Hindlimb muscle (tissue), 1 donor: ENCODE measurements around the gene NPAS1. TPM values are rescaled to one million over a fixed set of nuclear protein-coding genes. Genes with fewer than 3 reads are reported as not detected.
"Not testable (repeated sequence)": the region's sequence is repeated elsewhere in the genome, so short reads cannot be mapped to it uniquely, and the experiment has no call there.

Experiments used
- DNase-seq: peaks from one replicate; pipeline ENCODE4 v3.0.0-alpha.2; 2013
- polyA plus RNA-seq: library from polyadenylated mRNA; unstranded; fragments of 120-200 nt; gene quantifications from one replicate; pipeline ENCODE4 v1.2.1, GENCODE V29; 2013; ENCODE audit not compliant: insufficient read length

Gene NPAS1
- polyA plus RNA-seq, 1 donor: 7.0 TPM

GRCh38 chr19:47047272-47047762 is 27.7 kb downstream of the NPAS1 start:
- DNase-seq: no peak

- peak; percentile 86 for DNase-seq
These were observed 28.2 kb downstream of the NPAS1 start for GRCh38 chr19:47047763-47048405.

DNA sequence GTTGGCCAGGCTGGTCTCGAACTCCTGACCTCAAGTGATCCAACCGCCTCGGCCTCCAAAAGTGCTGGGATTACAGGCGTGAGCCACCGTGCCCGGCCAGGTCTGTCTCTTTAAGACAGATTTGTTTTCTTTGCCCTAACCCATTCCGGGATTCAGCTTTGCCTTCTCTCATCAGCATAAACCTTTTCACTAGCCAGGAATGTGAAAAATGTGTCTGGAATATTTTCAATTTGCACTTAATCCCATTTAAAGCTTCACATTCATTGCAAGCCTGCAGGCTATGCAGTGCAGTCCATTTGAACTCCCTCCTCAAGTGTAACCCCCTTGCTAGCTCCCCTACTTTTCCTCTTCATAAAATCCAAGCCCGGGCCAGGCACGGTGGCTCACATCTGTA is 29.7 kb downstream of the NPAS1 start:
- DNase-seq: no peak

DNA sequence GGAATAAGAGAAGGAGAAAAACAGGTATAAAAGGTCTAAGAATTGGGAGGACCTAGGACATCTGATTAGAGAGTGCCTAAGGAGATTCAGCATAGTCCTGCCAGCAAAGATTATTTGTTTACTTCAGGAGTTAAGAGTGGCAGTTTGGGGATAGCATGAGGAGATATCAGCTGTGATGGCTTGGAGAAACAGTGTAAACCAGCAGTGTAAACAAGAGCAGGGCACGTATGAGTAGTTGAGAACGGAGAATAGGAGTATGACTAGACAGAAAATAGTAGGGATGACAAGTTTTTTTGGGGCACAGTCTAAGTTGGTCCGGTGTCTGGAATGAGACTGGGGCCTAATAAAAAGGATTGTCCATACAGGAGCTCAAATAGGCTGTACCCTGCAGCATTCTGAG is 30.9 kb downstream of the NPAS1 start:
- not testable (repeated sequence) for DNase-seq

- DNase-seq: no peak
These were observed 36.8 kb downstream of the NPAS1 start for GRCh38 chr19:47056411-47056810.

DNA sequence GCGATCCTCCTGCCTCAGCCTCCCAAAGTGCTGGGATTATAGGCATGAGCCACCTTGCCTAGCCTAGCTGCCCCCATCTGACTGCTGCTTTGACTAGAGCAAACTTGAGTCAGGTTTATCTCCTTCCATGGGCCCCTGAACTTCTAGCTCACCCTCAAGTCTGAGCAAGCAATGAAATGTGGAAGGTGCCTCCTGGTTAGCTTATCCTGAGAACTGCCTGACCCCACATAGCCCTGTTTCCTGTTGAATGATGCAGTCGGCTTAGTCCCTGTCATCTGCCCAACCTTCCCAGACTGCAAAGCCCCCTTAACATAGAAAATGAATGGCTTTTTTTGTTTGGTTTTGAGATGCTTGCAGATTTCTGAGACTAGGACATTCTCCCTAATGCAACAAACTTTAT is 37.7 kb downstream of the NPAS1 start:
- no peak for DNase-seq

- no peak for DNase-seq
These were observed 39.0 kb downstream of the NPAS1 start for GRCh38 chr19:47058621-47059022.

DNA sequence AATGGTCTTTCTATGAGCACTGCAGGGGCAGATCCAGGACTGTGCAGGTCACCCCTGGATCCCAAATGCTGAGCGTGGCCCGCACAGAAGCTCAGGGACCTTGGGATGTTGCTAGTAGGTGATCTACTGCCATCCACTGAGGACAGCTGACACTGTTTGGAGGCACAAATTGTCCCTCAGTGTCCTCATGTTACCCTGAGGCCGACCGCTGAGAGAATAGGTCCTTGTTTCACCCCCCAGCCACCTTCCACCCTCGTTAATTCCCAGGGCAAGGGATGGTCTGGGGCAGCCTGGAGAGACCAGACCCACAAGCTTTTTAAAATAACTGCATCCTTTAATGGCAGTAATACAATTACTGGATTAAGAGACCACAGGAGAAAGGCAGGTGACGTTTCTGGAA is 44.2 kb downstream of the NPAS1 start:
- DNase-seq: no peak

- no peak for DNase-seq
These were observed 45.6 kb downstream of the NPAS1 start for GRCh38 chr19:47065242-47065641.

GRCh38 chr19:47066376-47067214 is 47.0 kb downstream of the NPAS1 start:
- DNase-seq: no peak

GRCh38 chr19:47067215-47067847 is 47.7 kb downstream of the NPAS1 start:
- DNase-seq: no peak

DNA sequence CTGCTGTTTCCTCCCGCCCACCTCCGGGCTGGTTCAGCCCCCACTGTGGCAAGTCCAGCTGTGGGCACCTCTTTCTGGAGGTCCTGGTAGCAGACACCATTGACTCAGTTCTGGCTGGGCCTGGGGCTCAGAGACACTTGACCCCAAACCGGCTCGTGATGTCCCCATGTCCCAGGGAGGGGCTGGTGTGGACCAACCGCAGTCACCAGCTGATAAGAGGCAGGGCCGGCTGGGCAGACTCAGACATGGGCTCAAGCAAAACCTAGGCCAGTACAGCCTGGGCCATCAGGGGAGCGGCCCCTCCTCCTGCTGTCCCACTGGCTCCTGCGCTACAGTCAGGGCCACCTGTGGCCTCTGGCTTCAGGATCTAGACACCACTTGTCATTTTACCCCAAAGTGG is 48.6 kb downstream of the NPAS1 start:
- no peak for DNase-seq

DNA sequence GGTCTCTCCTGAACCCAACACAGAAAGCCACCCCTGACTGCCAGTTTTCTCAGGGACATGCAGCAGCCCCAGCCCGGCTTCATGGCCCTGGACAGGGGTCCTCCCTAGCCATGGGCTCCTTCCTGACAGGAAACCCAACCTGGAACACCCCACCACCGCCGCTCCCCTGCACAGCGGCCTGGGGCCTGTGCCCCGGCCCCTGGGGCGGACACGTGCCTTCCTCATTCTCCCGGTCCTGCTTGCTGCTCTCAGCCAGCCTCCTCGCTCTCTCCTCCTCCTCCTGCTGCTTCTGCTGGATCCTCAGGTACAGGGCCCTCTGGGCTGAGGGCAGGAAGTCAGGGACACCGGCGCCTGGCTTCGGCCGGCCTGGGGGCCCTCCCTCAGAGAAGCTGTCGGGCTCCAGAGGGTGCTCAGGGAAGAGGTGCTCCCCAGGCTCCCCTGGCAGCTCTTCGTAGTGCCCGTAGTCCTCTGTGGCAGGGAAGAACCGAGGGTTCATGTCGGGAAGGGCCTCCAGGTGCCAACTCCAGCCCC is 49.3 kb downstream of the NPAS1 start:
- DNase-seq: no peak

DNA sequence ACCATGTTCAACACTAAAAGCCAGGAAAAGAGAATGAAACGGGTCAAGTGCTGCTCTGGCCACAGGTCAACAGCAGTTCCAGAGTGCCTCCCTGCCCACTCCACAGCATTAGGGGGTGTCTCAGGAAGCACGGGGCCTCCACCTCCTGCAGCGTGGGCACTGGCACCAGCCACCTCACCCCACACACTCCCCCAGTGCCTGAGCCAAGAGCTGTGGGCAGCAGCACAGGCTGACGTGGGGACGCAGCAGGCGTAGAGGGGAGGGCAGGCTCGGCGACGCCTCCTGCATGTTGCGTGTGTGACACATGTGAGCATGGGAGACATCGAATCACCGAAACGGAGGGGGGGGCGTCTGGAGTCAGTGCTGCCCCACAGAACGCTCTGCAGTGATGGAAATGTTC is 50.2 kb downstream of the NPAS1 start:
- DNase-seq: no peak

DNA sequence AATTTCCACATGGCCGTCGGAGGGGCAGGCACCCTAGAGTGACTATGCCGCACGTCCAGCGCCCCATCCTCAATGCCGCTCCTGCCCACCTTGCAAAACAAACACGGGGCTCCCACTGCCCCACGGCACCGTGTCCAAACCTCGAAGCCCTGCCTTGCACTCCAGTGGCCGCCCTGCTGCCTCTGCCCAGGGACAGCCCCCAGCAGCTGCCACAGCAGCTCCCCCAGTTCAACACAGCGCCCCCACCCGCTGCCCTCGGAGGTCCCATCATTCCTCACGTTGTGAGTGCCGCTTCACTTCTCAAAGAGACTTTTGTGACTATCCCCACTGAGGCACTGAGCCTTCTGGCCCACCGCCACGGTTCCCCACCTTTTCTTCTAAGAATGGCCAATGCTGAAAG is 51.1 kb downstream of the NPAS1 start:
- DNase-seq: no peak

DNA sequence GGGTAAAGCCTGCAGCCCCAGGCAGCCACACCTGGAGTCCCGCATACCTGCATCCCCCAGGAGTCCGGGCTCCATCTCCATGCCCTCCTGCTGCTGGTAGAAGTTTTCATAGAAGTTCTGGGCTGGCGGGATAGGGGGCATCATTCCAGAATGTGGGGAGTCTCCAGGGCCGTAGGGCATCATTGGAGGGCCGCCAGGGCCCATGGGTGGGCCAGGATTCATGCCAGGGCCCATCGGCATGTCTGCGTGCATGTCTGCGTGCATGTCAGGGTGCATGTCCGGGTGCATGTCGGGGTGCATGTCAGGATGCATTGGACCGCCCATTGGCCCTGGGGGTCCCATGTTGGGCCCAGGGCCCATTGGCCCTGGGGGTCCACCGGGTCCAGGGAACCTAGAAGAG is 52.1 kb downstream of the NPAS1 start:
- DNase-seq: no peak

DNA sequence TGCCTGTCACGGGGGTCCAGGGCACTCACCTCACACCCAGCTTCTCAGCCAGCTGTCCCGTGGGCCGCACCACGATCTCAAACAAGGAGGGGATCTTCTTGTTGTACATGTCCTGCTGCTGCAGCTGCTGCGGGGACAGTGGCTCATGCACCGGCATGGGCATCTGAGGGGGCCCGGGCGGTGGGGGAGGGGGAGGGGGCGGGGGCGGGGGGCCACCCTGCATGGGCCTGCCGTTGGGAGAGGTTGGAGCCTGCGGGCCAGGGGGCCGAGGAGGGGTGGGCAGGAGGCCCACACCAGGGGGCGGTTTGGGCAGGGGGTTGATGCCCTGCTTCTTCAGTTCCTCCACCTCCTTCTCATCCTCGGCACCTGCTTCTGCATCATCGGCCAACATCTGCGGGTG is 52.7 kb downstream of the NPAS1 start:
- no peak for DNase-seq

DNA sequence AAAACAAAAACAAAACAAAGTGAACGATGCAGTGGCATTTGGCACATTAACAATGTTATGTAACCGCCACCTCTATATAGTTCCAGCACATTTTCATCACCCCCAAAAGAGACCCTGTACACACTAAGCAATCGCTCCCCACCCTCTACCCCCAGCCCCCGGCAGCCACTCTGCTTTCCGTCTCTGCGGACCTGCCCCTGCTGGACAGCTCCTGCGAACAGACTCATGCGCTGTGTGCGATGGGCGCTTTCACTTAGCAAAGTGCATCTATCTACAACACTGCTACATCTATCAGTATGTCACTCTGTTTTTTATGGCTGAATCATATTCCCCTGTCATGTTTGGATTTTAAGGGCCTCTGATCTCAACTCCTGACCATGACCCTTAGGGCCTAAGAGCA is 53.9 kb downstream of the NPAS1 start:
- no peak for DNase-seq

GRCh38 chr19:47074621-47075020 is 55.0 kb downstream of the NPAS1 start:
- no peak for DNase-seq

GRCh38 chr19:47075179-47075810 is 55.7 kb downstream of the NPAS1 start:
- no peak for DNase-seq

DNA sequence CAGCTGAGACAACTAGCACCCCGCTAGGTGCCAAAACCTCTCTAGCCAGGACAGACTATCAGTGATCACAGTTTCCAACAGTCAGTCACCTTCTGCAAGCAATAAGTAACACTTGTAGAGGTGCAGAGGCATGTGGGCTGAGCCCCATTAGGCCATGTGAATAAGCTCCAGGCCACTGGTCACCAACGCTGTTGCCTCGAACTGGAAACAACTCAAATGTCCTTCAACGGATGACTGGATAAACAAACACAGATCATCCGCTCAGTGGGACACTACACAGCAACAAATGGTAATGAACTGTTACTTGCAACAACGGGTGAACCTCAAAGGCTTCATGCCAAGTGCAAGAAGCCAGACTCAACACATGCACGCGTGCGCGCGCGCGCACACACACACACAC is 56.3 kb downstream of the NPAS1 start:
- no peak for DNase-seq

GRCh38 chr19:47078351-47078750 is 58.7 kb downstream of the NPAS1 start:
- not testable (repeated sequence) for DNase-seq

DNA sequence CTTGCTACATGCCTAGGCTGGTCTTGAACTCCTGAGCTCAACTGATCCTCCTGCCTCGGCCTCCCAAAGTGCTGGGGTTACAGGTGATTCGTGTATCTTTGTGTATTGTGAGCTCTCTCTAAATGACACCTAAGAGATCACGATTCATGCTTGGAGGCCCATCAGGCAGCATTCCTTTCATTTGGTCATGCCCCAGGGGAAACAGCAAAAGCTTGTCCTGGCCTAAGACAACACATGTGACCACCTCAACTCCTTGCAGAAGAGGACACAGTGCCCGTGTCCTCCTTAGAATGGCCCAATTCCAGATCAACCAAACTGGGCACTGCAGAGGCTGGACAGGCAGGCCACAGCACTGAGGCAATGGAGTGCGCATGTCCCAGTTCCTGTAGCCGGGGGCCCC is 61.5 kb downstream of the NPAS1 start:
- DNase-seq: no peak
